ENCODE measurements around the gene DDX60.

DNA sequence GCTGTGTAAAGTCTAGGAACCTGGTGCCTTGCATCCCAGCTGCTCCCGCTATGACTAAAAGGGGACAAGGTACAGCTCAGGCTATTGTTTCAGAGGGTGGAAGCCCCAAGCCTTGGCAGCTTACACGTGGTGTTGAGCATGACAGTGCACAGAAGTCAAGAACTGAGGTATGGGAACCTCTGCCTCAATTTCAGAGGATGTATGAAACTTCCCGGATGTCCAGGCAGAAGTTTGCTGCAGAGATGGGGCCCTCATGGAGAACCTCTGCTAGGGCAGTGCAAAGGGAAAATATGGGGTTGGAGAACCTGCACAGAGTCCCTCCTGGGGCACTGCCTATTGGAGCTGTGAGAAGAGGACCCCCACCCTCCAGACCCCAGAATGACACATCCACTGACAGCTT, 76.6 kb downstream of the DDX60 start:
- TF ChIP-seq, protein P1, sequence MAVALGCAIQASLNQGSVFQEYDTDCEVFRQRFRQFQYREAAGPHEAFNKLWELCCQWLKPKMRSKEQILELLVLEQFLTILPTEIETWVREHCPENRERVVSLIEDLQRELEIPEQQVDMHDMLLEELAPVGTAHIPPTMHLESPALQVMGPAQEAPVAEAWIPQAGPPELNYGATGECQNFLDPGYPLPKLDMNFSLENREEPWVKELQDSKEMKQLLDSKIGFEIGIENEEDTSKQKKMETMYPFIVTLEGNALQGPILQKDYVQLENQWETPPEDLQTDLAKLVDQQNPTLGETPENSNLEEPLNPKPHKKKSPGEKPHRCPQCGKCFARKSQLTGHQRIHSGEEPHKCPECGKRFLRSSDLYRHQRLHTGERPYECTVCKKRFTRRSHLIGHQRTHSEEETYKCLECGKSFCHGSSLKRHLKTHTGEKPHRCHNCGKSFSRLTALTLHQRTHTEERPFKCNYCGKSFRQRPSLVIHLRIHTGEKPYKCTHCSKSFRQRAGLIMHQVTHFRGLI (tag by site-specific recombination; IDR thresholded peaks at IDR 0.05), result no peak
- no peak for TF ChIP-seq TCF7L2 (IDR thresholded peaks at IDR 0.05; ENCODE audit: borderline replicate concordance, low read depth, low read length)
- no peak for TF ChIP-seq SP3 (tag by site-specific recombination; IDR thresholded peaks at IDR 0.05)
